Measurements from ENCODE around the gene NANS.

The NANS gene

DNA sequence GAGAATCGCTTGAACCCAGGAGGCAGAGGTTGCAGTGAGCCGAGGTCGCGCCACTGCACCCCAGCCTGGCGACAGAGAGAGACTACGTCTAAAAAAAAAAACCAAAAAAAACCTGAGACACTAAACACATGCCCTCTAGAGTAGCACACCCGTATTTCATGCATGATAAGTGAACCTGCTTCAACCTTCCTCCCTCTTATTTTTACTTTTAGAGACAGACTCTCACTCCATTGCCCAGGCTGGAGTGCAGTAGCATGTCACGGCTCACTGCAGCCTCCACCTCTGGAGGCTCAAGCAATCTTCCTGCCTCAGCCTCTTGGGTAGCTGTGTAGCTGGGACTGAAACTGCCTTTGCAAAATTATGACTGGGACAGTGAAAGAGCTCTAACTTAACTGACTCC lies 17.6 kb upstream of the NANS start:
- Histone ChIP-seq H3K27me3 (replicated peaks; ENCODE audit: control insufficient read depth, insufficient read depth, low read length, poor library complexity, severe bottlenecking) (no peaks in the 10 kb centered on the region), H3K36me3 (ENCODE audit: control insufficient read depth, insufficient read depth, low read length) (no peaks in the 10 kb centered on the region), H3K9me3 (ENCODE audit: control insufficient read depth, low read length) (no peaks in the 10 kb centered on the region), H3K27ac (ENCODE audit: insufficient read depth, low read length, poor library complexity, severe bottlenecking) (no peak overlapping the region), H3K4me1 (ENCODE audit: control insufficient read depth, insufficient read depth, low read length, poor library complexity, severe bottlenecking) (no peaks in the 10 kb centered on the region), H3K4me3 (ENCODE audit: insufficient read depth, low read depth, low read length, poor library complexity, severe bottlenecking) (no peak overlapping the region)
- no peak for DNase-seq

DNA sequence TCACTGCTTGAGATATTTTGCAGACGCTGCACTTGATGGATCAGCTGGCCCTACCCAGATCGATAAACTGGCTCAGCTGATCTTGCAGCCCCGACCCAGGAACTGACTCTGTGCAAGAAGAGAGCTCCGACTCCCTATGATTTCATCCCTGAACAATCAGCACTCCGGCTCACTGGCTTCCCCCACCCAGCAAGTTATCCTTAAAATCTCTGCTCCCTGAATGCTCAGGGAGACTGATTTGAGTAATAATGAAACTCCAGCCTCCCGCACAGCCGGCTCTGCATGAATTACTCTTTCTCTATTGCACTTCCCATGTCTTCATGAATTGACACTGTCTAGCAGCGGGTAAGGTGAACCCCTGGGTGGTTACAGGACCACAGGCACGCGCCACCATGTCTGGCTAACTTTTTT lies 16.9 kb upstream of the NANS start:
- no peak overlapping the region for H3K27ac ChIP-seq (ENCODE audit: insufficient read depth, low read length, poor library complexity, severe bottlenecking)
- H3K27me3 ChIP-seq (replicated peaks; ENCODE audit: control insufficient read depth, insufficient read depth, low read length, poor library complexity, severe bottlenecking), result no peaks in the 10 kb centered on the region
- H3K4me1 ChIP-seq (ENCODE audit: control insufficient read depth, insufficient read depth, low read length, poor library complexity, severe bottlenecking), result no peaks in the 10 kb centered on the region
- no peaks in the 10 kb centered on the region for H3K36me3 ChIP-seq (ENCODE audit: control insufficient read depth, insufficient read depth, low read length)
- no peak for DNase-seq
- no peak overlapping the region for H3K4me3 ChIP-seq (ENCODE audit: insufficient read depth, low read depth, low read length, poor library complexity, severe bottlenecking)
- H3K9me3 ChIP-seq (ENCODE audit: control insufficient read depth, low read length), result no peaks in the 10 kb centered on the region

DNA sequence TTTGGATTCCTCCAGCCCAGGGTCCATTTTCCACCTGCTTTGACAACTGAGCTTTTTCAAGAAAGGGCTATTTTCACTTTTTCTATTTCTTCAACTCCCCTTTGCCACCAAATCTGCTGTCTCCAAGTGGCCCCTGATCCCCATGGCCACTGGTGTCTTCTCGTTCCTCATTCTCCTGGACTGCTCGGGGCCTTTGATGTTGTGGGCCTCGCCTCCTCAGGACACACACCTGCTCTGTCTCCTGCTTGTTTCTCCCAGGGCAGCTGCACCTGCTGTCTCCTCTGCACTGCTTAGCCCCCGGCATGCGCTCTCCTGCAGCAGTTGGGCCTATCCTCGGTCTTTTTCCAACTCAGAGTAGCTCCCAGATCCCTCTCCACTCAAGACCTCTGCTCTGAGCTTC lies 16.3 kb upstream of the NANS start:
- H3K4me3 ChIP-seq (ENCODE audit: insufficient read depth, low read depth, low read length, poor library complexity, severe bottlenecking), result no peak overlapping the region
- H3K27me3 ChIP-seq (replicated peaks; ENCODE audit: control insufficient read depth, insufficient read depth, low read length, poor library complexity, severe bottlenecking), result no peaks in the 10 kb centered on the region
- H3K27ac ChIP-seq (ENCODE audit: insufficient read depth, low read length, poor library complexity, severe bottlenecking), result no peak overlapping the region
- no peaks in the 10 kb centered on the region for H3K36me3 ChIP-seq (ENCODE audit: control insufficient read depth, insufficient read depth, low read length)
- DNase-seq, result no peak
- H3K9me3 ChIP-seq (ENCODE audit: control insufficient read depth, low read length), result no peaks in the 10 kb centered on the region
- no peaks in the 10 kb centered on the region for H3K4me1 ChIP-seq (ENCODE audit: control insufficient read depth, insufficient read depth, low read length, poor library complexity, severe bottlenecking)

DNA sequence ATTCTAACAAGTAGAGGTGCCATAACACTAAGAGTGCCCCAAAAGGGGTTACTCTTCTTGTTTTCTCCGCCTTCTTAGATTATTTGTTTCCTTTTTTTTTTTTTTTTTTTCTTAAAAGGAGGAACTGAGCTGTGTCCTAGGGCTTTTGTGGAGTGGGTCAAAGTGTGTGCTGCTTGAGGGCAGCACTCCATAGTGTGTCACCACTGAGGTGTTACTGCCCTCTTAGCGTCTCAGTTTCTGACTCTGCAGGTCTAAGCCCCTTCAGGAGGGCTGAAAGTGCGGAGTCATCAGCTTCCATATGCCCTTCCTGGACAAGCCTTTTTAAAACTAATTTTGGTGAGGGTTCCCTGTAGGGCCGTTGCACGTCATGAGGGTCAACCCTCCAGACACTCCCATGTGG lies 12.6 kb upstream of the NANS start:
- no peaks in the 10 kb centered on the region for H3K9me3 ChIP-seq (ENCODE audit: control insufficient read depth, low read length)
- H3K27me3 ChIP-seq (replicated peaks; ENCODE audit: control insufficient read depth, insufficient read depth, low read length, poor library complexity, severe bottlenecking), result no peaks in the 10 kb centered on the region
- DNase-seq, result no peak
- H3K4me1 ChIP-seq (ENCODE audit: control insufficient read depth, insufficient read depth, low read length, poor library complexity, severe bottlenecking), result peaks cover 3% of the 10 kb centered on the region
- H3K27ac ChIP-seq (ENCODE audit: insufficient read depth, low read length, poor library complexity, severe bottlenecking), result no peak overlapping the region
- no peak overlapping the region for H3K4me3 ChIP-seq (ENCODE audit: insufficient read depth, low read depth, low read length, poor library complexity, severe bottlenecking)
- H3K36me3 ChIP-seq (ENCODE audit: control insufficient read depth, insufficient read depth, low read length), result no peaks in the 10 kb centered on the region

DNA sequence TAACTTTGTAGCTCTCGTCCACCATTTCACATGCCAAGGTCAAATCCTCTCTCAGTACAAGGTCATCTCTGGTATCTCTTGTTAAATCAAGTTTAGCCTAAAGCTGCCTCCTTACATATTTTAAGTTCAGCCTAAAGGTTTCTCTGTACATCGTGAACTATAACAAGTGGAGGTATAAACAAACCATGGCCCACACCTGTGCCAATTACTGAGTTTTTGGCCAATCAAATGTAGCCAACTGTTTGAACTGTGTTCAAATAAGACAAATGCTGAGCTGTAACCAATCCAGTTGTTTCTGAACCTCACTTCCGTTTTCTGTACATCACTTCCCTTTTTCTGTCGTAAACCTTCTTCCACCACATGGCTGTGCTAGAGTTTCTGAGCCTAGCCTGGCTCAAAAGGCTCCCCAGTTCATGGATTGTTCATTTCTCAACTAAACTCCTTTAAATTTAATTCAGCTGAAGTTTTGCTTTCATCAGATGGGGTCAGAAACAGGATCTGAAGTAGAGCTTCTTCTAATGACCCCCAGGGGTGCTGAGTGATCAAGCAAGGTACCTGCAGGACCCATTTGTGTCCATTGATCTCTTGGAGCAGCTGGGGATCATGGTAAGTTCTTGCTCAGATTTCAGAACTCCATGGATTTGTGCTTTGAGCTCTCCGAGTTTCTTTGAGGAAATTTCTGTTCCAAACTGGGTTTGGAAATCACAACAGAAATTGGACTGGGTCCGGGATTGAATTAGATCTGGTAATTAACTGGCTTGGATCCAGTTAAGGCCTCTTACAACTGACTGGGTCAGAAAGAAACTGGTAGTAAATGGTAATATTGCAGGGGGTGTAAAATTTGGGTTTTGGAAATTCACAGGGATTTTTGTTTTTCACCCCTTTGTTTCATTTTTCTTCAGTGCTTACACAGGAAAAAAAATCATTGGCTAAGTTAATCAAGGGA lies 11.0 kb upstream of the NANS start:
- H3K4me1 ChIP-seq (ENCODE audit: control insufficient read depth, insufficient read depth, low read length, poor library complexity, severe bottlenecking), result peaks cover 3% of the 10 kb centered on the region
- H3K4me3 ChIP-seq (ENCODE audit: insufficient read depth, low read depth, low read length, poor library complexity, severe bottlenecking), result peak overlapping the region; percentile 39
- H3K36me3 ChIP-seq (ENCODE audit: control insufficient read depth, insufficient read depth, low read length), result no peaks in the 10 kb centered on the region
- no peaks in the 10 kb centered on the region for H3K9me3 ChIP-seq (ENCODE audit: control insufficient read depth, low read length)
- peak; percentile 17 to 31 (median 17) for DNase-seq
- no peaks in the 10 kb centered on the region for H3K27me3 ChIP-seq (replicated peaks; ENCODE audit: control insufficient read depth, insufficient read depth, low read length, poor library complexity, severe bottlenecking)
- H3K27ac ChIP-seq (ENCODE audit: insufficient read depth, low read length, poor library complexity, severe bottlenecking), result no peak overlapping the region

DNA sequence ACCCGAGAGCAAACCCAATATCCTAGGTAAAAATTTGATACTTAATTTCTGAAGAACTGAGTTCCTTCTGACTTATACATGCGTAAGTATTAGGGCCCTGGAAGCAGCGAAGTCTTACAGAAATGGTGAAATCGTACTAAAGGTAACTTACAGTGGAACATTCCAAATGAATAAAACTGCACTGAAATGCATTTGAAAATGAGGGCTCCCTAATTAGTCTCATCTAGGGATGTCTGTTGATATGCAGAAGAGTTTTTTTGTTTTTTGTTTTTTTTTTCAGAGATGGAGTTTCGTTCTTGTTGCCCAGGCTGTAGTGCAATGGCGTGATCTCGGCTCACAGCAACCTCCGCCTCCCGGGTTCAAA lies 10.4 kb upstream of the NANS start:
- Histone ChIP-seq H3K27me3 (replicated peaks; ENCODE audit: control insufficient read depth, insufficient read depth, low read length, poor library complexity, severe bottlenecking) (no peaks in the 10 kb centered on the region), H3K36me3 (ENCODE audit: control insufficient read depth, insufficient read depth, low read length) (no peaks in the 10 kb centered on the region), H3K4me3 (ENCODE audit: insufficient read depth, low read depth, low read length, poor library complexity, severe bottlenecking) (no peak overlapping the region), H3K27ac (ENCODE audit: insufficient read depth, low read length, poor library complexity, severe bottlenecking) (no peak overlapping the region), H3K4me1 (ENCODE audit: control insufficient read depth, insufficient read depth, low read length, poor library complexity, severe bottlenecking) (peaks cover 3% of the 10 kb centered on the region), H3K9me3 (ENCODE audit: control insufficient read depth, low read length) (no peaks in the 10 kb centered on the region)
- no peak for DNase-seq

DNA sequence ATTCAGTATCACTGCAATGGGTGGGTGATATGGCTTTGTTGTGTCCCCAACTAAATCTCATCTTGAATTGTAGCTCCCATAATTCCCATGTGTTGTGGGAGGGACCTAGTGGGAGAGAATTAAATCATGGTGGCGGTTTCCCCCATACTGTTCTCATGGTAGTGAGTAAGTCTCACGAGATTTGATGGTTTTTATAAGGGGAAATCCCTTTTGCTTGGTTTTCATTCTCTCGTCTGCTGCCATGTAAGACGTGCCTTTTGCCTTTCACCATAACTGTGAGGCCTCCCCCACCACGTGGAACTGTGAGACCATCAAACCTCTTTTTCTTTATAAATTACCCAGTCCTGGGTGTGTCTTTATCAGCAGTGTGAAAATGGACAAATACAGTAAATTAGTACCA lies 9.5 kb upstream of the NANS start:
- Histone ChIP-seq H3K9me3 (ENCODE audit: control insufficient read depth, low read length) (no peaks in the 10 kb centered on the region), H3K27me3 (replicated peaks; ENCODE audit: control insufficient read depth, insufficient read depth, low read length, poor library complexity, severe bottlenecking) (no peaks in the 10 kb centered on the region), H3K27ac (ENCODE audit: insufficient read depth, low read length, poor library complexity, severe bottlenecking) (no peak overlapping the region), H3K36me3 (ENCODE audit: control insufficient read depth, insufficient read depth, low read length) (no peaks in the 10 kb centered on the region), H3K4me3 (ENCODE audit: insufficient read depth, low read depth, low read length, poor library complexity, severe bottlenecking) (no peak overlapping the region), H3K4me1 (ENCODE audit: control insufficient read depth, insufficient read depth, low read length, poor library complexity, severe bottlenecking) (peaks cover 3% of the 10 kb centered on the region)
- no peak for DNase-seq

DNA sequence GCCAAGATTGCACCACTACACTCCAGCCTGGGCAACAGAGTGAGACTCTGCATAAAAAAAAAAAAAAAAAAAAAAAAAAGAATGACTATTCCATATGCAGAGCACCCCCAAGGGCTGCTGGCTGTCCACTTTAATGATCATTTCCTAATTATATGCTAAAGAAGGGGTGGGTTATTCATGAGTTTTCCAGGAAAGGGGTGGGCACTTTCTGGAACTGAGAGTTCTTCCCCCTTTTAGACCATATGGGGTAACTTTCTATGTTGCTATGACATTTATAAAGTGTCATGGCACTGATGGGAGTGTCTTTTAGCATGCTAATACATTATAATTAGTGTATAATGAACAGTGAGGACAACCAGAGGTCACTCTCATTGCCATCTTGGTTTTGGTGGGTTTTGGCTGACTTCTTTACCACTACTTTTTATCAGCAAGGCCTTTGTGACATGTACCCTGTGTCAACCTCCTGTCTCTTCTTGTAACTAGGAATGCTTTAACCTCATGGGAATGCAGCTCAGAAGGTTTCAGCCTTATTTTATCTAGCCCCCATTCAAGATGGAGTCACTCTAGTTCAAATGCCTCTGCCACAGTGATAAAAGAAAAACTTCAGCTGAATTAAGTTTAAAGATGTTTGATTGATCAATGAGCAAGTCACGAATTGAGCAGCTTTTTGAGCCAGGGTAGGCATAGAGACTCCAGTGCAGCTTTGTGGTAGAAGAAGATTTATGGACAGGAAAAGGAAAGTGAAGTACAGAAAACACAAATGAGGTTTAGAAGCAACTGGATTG lies 7.1 kb upstream of the NANS start:
- Histone ChIP-seq H3K9me3 (ENCODE audit: control insufficient read depth, low read length) (no peaks in the 10 kb centered on the region), H3K27ac (ENCODE audit: insufficient read depth, low read length, poor library complexity, severe bottlenecking) (no peak overlapping the region), H3K4me3 (ENCODE audit: insufficient read depth, low read depth, low read length, poor library complexity, severe bottlenecking) (no peak overlapping the region), H3K36me3 (ENCODE audit: control insufficient read depth, insufficient read depth, low read length) (no peaks in the 10 kb centered on the region), H3K4me1 (ENCODE audit: control insufficient read depth, insufficient read depth, low read length, poor library complexity, severe bottlenecking) (peaks cover 3% of the 10 kb centered on the region), H3K27me3 (replicated peaks; ENCODE audit: control insufficient read depth, insufficient read depth, low read length, poor library complexity, severe bottlenecking) (no peaks in the 10 kb centered on the region)
- no peak for DNase-seq

DNA sequence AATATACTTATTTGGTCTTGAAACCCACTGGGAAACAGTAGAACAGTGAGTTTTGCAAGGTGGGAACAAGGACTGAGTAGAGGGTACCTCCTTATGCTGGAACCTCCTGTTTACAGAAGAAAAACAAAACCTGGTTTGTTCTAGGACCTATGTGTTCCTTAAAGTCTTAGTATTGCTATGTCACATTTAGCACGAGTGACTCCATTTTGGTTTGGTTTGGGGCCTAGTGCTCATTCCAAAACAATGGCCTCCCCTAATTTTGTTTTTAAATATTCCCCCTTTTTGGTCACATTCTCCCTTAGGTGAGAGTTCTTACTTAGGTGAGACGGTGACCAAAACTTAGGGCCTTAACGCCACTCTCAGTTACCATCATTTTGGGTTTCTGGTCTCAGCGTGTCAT lies 6.2 kb upstream of the NANS start:
- no peaks in the 10 kb centered on the region for H3K27me3 ChIP-seq (replicated peaks; ENCODE audit: control insufficient read depth, insufficient read depth, low read length, poor library complexity, severe bottlenecking)
- no peak overlapping the region for H3K27ac ChIP-seq (ENCODE audit: insufficient read depth, low read length, poor library complexity, severe bottlenecking)
- no peak for DNase-seq
- no peaks in the 10 kb centered on the region for H3K9me3 ChIP-seq (ENCODE audit: control insufficient read depth, low read length)
- peaks cover 3% of the 10 kb centered on the region for H3K4me1 ChIP-seq (ENCODE audit: control insufficient read depth, insufficient read depth, low read length, poor library complexity, severe bottlenecking)
- no peaks in the 10 kb centered on the region for H3K36me3 ChIP-seq (ENCODE audit: control insufficient read depth, insufficient read depth, low read length)
- no peak overlapping the region for H3K4me3 ChIP-seq (ENCODE audit: insufficient read depth, low read depth, low read length, poor library complexity, severe bottlenecking)

DNA sequence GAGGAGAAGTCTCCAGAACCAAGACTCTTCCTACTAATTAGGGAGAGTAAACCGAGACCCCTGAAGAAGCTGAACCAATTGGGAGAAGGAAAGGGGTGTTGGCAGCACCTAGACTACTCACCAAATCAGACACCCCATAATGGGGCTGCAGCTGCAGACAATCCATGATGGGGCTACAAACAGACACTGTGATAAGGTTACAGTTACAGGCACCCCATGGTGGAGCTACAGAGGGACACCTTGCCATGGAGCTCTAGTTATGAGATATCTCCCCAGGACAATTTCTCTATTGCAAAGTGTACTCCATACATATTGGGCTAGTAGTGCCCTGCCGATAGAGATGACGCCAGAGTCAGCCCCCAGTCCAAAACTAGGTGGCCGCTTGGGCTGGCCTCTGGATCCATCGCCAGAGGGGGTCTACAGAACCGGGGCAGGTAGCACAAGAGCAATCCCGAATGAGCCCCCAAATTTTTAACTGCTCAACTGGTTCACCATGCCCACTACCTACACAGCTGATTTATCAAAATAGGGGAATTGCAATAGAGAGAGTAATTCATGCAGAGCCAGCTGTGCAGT lies 2.1 kb upstream of the NANS start:
- Histone ChIP-seq H3K4me3 (ENCODE audit: insufficient read depth, low read depth, low read length, poor library complexity, severe bottlenecking) (no peak overlapping the region), H3K9me3 (ENCODE audit: control insufficient read depth, low read length) (no peaks in the 10 kb centered on the region), H3K27ac (ENCODE audit: insufficient read depth, low read length, poor library complexity, severe bottlenecking) (no peak overlapping the region), H3K36me3 (ENCODE audit: control insufficient read depth, insufficient read depth, low read length) (no peaks in the 10 kb centered on the region), H3K27me3 (replicated peaks; ENCODE audit: control insufficient read depth, insufficient read depth, low read length, poor library complexity, severe bottlenecking) (no peaks in the 10 kb centered on the region), H3K4me1 (ENCODE audit: control insufficient read depth, insufficient read depth, low read length, poor library complexity, severe bottlenecking) (peaks cover 10% of the 10 kb centered on the region)
- no peak for DNase-seq
